NCI-H2196 (cell line): ENCODE data around the gene AMPH.
"Not testable (repeated sequence)": the region's sequence is repeated elsewhere in the genome, so short reads cannot be mapped to it uniquely, and the experiment has no call there.

ENCODE experiments used
- DNase-seq: peaks from one replicate; lab custom pipeline; 2025; ENCODE audit not compliant: unreplicated experiment; lab: John Stamatoyannopoulos, UW

AMPH gene

GRCh38 chr7:38628630-38629385, 2.4 kb downstream of the AMPH start:
- no peak for DNase-seq

GRCh38 chr7:38625866-38626265, 5.3 kb downstream of the AMPH start:
- DNase-seq: no peak

DNA sequence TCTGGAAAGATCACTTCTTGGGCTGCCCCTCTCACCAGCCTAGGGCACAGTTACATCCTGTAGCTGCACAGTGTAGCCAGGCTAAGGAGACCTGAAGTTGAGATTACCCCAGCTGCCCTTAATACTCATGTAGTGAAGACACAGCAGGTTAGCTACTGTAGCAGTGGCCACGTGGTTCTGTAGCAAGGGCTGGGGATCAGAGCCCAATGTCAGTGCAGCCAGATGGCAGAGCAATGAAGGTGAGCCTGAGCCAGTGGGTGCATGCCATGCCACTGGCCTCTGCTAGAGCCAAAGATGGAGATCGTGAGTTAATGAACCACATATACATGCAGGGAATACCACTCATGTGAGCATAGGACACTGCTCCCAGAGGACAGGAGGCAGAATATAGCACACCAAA, 15.5 kb downstream of the AMPH start:
- no peak for DNase-seq

GRCh38 chr7:38607466-38607865, 23.7 kb downstream of the AMPH start:
- DNase-seq: no peak

GRCh38 chr7:38600741-38601140, 30.4 kb downstream of the AMPH start:
- no peak for DNase-seq

DNA sequence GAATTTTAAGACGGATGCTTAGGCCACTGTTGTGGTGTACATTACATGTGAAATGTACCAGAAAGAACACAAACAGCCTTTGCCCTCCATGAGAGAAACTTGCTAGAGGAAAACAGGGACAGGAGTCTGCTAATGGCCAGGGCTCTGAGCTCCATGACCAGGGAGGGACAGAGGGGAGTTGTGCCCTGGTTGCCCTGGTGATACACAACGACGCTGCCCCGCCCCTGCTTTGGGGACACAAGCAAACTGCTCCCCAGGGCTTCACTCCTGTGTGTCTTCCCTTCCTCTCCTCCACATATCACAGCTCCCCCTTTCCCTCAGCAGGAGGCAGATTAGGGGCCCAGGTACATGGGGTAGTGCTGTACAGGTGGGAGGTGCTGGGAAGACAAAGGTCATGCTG, 36.2 kb downstream of the AMPH start:
- DNase-seq: no peak

DNA sequence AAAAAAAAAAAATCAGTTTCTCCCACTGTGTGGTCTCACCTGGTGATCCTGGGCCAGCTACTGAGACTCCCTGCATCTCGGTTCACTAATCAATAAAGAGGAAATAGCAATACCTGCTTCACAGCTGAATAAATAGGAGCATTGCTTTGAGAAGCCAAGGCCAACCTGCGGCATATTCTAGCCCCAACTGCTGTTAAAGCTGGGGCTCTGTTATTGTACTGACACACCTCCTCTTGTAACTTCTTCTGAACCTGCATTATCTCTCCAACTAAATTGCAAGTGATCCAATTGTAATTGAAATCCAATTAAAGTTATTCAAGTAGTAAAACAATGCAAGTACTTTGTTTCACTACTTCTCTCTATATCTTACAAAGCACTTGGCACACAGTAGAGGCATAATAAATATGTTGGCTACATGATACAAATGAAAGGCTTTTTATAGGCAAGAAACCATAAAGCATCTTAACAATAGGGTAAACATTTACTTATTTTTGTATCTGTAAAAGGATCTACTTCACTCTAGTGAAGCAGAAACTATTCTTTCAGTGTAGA, 38.4 kb downstream of the AMPH start:
- DNase-seq: no peak

DNA sequence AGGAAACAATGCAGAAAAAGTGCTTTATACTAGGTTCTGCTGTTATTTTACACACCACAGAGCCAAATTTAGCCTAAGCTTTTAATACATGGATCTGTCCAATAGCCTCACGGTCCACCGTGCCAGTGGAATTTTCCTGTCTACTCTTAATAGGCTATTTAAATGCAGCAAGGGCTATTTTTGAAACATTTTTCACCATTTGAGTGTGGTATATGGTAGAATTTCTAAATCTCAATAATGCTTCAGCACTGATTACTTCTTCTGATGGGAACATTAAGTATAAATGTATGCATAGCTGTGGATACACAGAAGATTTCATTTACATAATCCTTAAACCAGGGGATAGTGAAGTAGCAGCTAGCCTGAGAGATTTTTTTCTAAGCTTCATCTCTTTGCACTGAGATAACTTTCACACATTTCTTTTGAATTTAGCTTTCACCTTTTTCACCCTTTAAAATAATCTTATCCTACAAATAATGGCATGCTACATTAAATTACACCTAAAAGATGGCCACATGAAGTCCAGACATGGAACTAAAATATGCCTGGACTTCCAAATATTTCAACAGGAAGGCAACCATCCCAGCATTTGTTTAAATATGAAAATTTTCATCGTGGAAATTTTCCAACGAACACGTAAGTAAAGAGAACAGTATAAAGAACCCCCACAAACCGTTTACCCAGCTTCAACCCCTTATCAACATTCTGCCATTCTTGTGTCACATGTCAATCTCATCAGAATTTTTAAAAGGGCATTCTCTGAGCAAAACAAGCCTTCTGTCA, 45.4 kb downstream of the AMPH start:
- DNase-seq: no peak

- no peak for DNase-seq
Measured at GRCh38 chr7:38584443-38585210, 46.5 kb downstream of the AMPH start.

DNA sequence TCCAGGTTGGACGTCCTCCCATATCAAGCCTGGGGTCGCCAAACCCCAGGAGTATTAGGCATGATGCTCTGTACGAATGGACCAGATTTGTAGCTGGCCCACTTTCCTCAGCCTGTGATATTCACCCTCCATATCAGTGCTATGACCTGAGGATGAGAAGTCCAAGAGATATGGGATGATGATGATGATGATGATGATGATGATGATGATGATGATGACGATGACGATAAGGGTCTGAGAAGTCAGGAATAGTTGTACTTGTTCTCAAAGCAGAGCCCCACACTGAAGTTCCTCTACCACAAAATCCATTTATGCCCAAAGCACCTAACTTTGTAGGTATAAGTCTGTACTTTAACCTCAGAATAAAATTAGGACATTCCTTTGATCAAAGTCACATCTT, 50.7 kb downstream of the AMPH start:
- DNase-seq: no peak

- DNase-seq: no peak
Measured at GRCh38 chr7:38574086-38574485, 57.1 kb downstream of the AMPH start.

- not testable (repeated sequence) for DNase-seq
Measured at GRCh38 chr7:38571620-38572019, 59.6 kb downstream of the AMPH start.

- DNase-seq: no peak
Measured at GRCh38 chr7:38568497-38568896, 62.7 kb downstream of the AMPH start.

GRCh38 chr7:38565289-38565688, 65.9 kb downstream of the AMPH start:
- DNase-seq: no peak

GRCh38 chr7:38563741-38564140, 67.4 kb downstream of the AMPH start:
- DNase-seq: no peak

DNA sequence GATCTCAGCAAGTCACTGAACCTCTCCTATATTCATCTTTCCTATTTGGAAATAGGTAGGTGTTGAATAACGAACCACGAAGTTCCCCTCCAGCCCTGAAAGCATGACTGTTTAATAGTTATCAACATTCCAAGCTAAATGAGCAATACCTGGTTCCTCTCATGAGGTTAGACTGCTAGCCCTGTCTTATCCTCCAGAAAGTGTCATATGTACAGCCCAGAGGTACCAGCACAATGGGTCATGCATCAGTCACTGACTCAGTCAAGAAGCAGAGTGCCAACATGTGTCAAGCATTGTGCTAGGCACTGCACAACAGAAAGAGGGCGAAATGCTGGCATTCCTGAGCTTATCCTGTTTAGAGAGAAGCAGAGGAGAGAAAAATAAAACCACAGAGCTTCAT, 70.0 kb downstream of the AMPH start:
- DNase-seq: no peak

GRCh38 chr7:38558761-38559345, 72.3 kb downstream of the AMPH start:
- no peak for DNase-seq

GRCh38 chr7:38554586-38554985, 76.6 kb downstream of the AMPH start:
- no peak for DNase-seq

GRCh38 chr7:38550836-38551235, 80.3 kb downstream of the AMPH start:
- no peak for DNase-seq

GRCh38 chr7:38548605-38549004, 82.6 kb downstream of the AMPH start:
- no peak for DNase-seq

- no peak for DNase-seq
Measured at GRCh38 chr7:38546763-38547162, 84.4 kb downstream of the AMPH start.
